Panc1 (cell line): Measurements from ENCODE around the gene FSTL4. TPM values are rescaled to one million over a fixed set of nuclear protein-coding genes. Genes with fewer than 3 reads are reported as not detected.

Source experiments
- ATAC-seq: fragments of 200-7000 bp; cut with Tn5 transposase; 2 replicates; pipeline ENCODE4 v1.9.1; 2020; ENCODE audit warnings: mild to moderate bottlenecking, moderate library complexity
- BruUV-seq: library from RNA; stranded (reverse); fragments of 400-500 nt; replicated peaks from 2 replicates; lab custom pipeline; 2021; lab: Mats Ljungman, UMichigan
- CTCF ChIA-PET: fragments of 300-600 bp; sonication (Branson Sonifier 250); formaldehyde crosslinking; loops from one replicate; lab custom pipeline; 2022; ENCODE audit warnings: antibody characterized with exemption; lab: Charles Lee
- POLR2A ChIA-PET: fragments of 300-600 bp; sonication (Branson Sonifier 250); formaldehyde crosslinking; loops from one replicate; lab custom pipeline; 2022; ENCODE audit warnings: antibody characterized with exemption; lab: Charles Lee
- DNase-seq: peaks from one replicate; pipeline ENCODE4 v3.0.0-alpha.2; 2010; ENCODE audit warnings: low read depth, low spot score
- H3K27ac ChIP-seq: 2 replicates; pipeline ENCODE4 v1.5.1; 2011; ENCODE audit warnings: mild to moderate bottlenecking, low read length, inconsistent platforms
- H3K27me3 ChIP-seq: fragments of 200-500 bp; sonication (Bioruptor generic); 2 replicates; pipeline ENCODE4 v1.6.0; 2014; ENCODE audit warnings: low read length, inconsistent platforms; ENCODE audit not compliant: control insufficient read depth, insufficient read depth
- H3K36me3 ChIP-seq: fragments of 200-500 bp; sonication (Bioruptor generic); 2 replicates; pipeline ENCODE4 v1.5.1; 2014; ENCODE audit warnings: inconsistent platforms, mild to moderate bottlenecking, low read length, moderate library complexity; ENCODE audit not compliant: control insufficient read depth, insufficient read depth
- H3K4me1 ChIP-seq: 2 replicates; pipeline ENCODE4 v1.5.1; 2011; ENCODE audit warnings: inconsistent platforms, mild to moderate bottlenecking, low read length, moderate library complexity; ENCODE audit not compliant: control insufficient read depth, insufficient read depth
- H3K4me3 ChIP-seq, 2 experiments: 2 replicates each; pipeline ENCODE4 v1.5.1; 2011 to 2012; ENCODE audit warnings: low read depth in 2 of 2, low read length in 2 of 2, mild to moderate bottlenecking in 2 of 2, inconsistent platforms in 1 of 2, moderate library complexity in 1 of 2
- H3K9me3 ChIP-seq: fragments of 200-500 bp; sonication (Bioruptor generic); 2 replicates; pipeline ENCODE4 v1.5.1; 2014; ENCODE audit warnings: low read depth, mild to moderate bottlenecking, inconsistent platforms, low read length, moderate library complexity; ENCODE audit not compliant: control insufficient read depth, insufficient read depth
- CTCF ChIP-seq: fragments of 450-650 bp; IDR thresholded peaks from 2 replicates; pipeline ENCODE4 v1.5.1; 2017; ENCODE audit warnings: mild to moderate bottlenecking
- POLR2AphosphoS5 ChIP-seq: IDR thresholded peaks from 2 replicates; pipeline ENCODE4 v1.6.1; 2012; ENCODE audit warnings: mild to moderate bottlenecking, low read depth, low read length, moderate library complexity
- SIN3A ChIP-seq: IDR thresholded peaks from 2 replicates; pipeline ENCODE4 v1.6.1; 2012; ENCODE audit warnings: low read depth, mild to moderate bottlenecking, low read length, moderate library complexity, borderline replicate concordance; ENCODE audit not compliant: insufficient read depth
- TCF7L2 ChIP-seq: IDR thresholded peaks from 2 replicates; pipeline ENCODE4 v1.6.1; 2011; ENCODE audit warnings: mild to moderate bottlenecking, low read depth, low read length, inconsistent platforms
- in situ Hi-C: cut with HindIII; loops from 2 replicates; pipeline ENCODE4 v1.10.0; 2016; ENCODE audit warnings: low sequenced_read_pairs, low pct_unique_long_range_greater_than_20kb
- intact Hi-C: fragments of 100-400 bp; cut with micrococcal nuclease; formaldehyde crosslinking; loops from one replicate; pipeline ENCODE4 v1.10.0; 2022; ENCODE audit not compliant: unreplicated experiment
- total RNA-seq: library from RNA; stranded (reverse); gene quantifications from one replicate; pipeline ENCODE4 v1.2.1, GENCODE V29; 2021; ENCODE audit not compliant: unreplicated experiment
- TF ChIP-seq, protein P1 (sequence below), 2 experiments: IDR thresholded peaks; 2 replicates each; pipeline ENCODE4 v1.6.1; 2011 to 2012; ENCODE audit warnings: low read depth in 2 of 2, control low read depth in 1 of 2, low read length in 1 of 2, mild to moderate bottlenecking in 1 of 2, moderate library complexity in 1 of 2; ENCODE audit not compliant: insufficient read depth in 1 of 2

FSTL4 gene
- total RNA-seq, 1 experiment from 2014 or later, result 0.18 TPM

GRCh38 chr5:133438487-133438886 lies 173.9 kb downstream of the FSTL4 start:
- H3K27me3 ChIP-seq, result peaks cover 9% of the 10 kb centered on the region; the same call in 1 of the 2 replicates
- intact Hi-C loops (no loop called here), in situ Hi-C loops (no loop called here)
- H3K9me3 ChIP-seq, result no peaks in the 10 kb centered on the region
- no peak overlapping the region for H3K27ac ChIP-seq
- TF ChIP-seq CTCF, result no peak
- TF ChIP-seq TCF7L2, result no peak
- TF ChIP-seq SIN3A, result no peak
- TF ChIP-seq, protein P1, sequence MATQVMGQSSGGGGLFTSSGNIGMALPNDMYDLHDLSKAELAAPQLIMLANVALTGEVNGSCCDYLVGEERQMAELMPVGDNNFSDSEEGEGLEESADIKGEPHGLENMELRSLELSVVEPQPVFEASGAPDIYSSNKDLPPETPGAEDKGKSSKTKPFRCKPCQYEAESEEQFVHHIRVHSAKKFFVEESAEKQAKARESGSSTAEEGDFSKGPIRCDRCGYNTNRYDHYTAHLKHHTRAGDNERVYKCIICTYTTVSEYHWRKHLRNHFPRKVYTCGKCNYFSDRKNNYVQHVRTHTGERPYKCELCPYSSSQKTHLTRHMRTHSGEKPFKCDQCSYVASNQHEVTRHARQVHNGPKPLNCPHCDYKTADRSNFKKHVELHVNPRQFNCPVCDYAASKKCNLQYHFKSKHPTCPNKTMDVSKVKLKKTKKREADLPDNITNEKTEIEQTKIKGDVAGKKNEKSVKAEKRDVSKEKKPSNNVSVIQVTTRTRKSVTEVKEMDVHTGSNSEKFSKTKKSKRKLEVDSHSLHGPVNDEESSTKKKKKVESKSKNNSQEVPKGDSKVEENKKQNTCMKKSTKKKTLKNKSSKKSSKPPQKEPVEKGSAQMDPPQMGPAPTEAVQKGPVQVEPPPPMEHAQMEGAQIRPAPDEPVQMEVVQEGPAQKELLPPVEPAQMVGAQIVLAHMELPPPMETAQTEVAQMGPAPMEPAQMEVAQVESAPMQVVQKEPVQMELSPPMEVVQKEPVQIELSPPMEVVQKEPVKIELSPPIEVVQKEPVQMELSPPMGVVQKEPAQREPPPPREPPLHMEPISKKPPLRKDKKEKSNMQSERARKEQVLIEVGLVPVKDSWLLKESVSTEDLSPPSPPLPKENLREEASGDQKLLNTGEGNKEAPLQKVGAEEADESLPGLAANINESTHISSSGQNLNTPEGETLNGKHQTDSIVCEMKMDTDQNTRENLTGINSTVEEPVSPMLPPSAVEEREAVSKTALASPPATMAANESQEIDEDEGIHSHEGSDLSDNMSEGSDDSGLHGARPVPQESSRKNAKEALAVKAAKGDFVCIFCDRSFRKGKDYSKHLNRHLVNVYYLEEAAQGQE (IDR thresholded peaks at IDR 0.05; ENCODE audit: insufficient read depth in 1 of 2, low read depth in 2 of 2, low read length in 1 of 2), result no peak
- no peak for TF ChIP-seq POLR2AphosphoS5
- H3K36me3 ChIP-seq, result no peaks in the 10 kb centered on the region
- H3K4me1 ChIP-seq, result no peaks in the 10 kb centered on the region
- H3K4me3 ChIP-seq, result no peak overlapping the region
- ChIA-PET CTCF (no interaction called here), POLR2A (no interaction called here)
- no TSS peak for BruUV-seq
- ATAC-seq, result no peak
- no peak for DNase-seq

DNA sequence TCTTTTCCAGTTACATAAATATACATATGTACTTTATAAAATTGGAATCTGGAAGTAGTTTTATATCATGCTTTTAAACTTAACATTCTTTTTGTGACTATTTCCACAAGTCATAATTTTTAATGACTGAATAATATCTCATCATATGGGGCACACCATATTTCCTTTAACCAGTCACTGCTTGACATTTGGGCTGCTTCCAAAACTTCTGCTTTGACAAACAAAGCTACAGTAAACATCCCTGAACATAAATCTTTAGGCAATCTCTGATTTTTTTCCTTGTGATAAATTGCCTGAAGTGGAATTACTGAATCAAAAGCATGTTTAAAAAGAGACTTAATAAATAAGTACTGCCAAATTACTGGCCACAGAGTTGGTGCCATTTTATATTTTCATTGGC lies 178.0 kb downstream of the FSTL4 start:
- TF ChIP-seq CTCF (no peak), POLR2AphosphoS5 (no peak), TCF7L2 (no peak), SIN3A (no peak)
- TF ChIP-seq, protein P1 (IDR thresholded peaks at IDR 0.05; ENCODE audit: insufficient read depth in 1 of 2, low read depth in 2 of 2, low read length in 1 of 2), result no peak
- POLR2A ChIA-PET, result no interaction called here
- Histone ChIP-seq H3K4me1 (no peaks in the 10 kb centered on the region), H3K9me3 (no peaks in the 10 kb centered on the region), H3K36me3 (no peaks in the 10 kb centered on the region), H3K4me3 (no peak overlapping the region), H3K27me3 (peaks cover 21% of the 10 kb centered on the region), H3K27ac (no peak overlapping the region)
- in situ Hi-C loops, result no loop called here
- ATAC-seq, result no peak
- DNase-seq, result no peak
- BruUV-seq, result no TSS peak
- CTCF ChIA-PET, result no interaction called here
- intact Hi-C loops, result no loop called here
